GM23338 (cell line): Measurements from ENCODE around the gene TPSAB1. TPM values are rescaled to one million over a fixed set of nuclear protein-coding genes. Genes with fewer than 3 reads are reported as not detected.
"Not testable (repeated sequence)": the region's sequence is repeated elsewhere in the genome, so short reads cannot be mapped to it uniquely, and the experiment has no call there.

Experiments
- ATAC-seq: fragments of 200-7000 bp; cut with Tn5 transposase; 3 replicates; pipeline ENCODE4 v1.9.1; 2020
- DNase-seq: peaks from one replicate; pipeline ENCODE4 v3.0.0-alpha.2; 2015; ENCODE audit warnings: low spot score
- H2AFZ ChIP-seq: fragments of 200-600 bp; sonication (generic); 2 replicates; pipeline ENCODE4 v1.8.0; 2016; ENCODE audit warnings: antibody characterized with exemption, mild to moderate bottlenecking, moderate library complexity
- H3F3A ChIP-seq: fragments of 200-600 bp; sonication (generic); replicated peaks from 2 replicates; pipeline ENCODE4 v1.8.0; 2017; ENCODE audit warnings: antibody characterized with exemption, mixed run types, low read depth
- H3K27ac ChIP-seq: fragments of 200-600 bp; sonication (generic); 2 replicates; pipeline ENCODE4 v1.6.1; 2016; ENCODE audit warnings: low read depth
- H3K27me3 ChIP-seq: fragments of 200-600 bp; sonication (generic); 2 replicates; pipeline ENCODE4 v1.8.0; 2016; ENCODE audit warnings: mild to moderate bottlenecking, mixed run types, moderate library complexity; ENCODE audit not compliant: insufficient read depth
- H3K36me3 ChIP-seq: fragments of 200-600 bp; sonication (generic); 2 replicates; pipeline ENCODE4 v1.8.0; 2016; ENCODE audit warnings: mild to moderate bottlenecking; ENCODE audit not compliant: insufficient read depth
- H3K4me1 ChIP-seq: fragments of 200-600 bp; sonication (generic); 2 replicates; pipeline ENCODE4 v1.8.0; 2016; ENCODE audit warnings: mild to moderate bottlenecking, moderate library complexity; ENCODE audit not compliant: insufficient read depth
- H3K4me2 ChIP-seq: fragments of 200-600 bp; sonication (generic); 2 replicates; pipeline ENCODE4 v1.7.1; 2017; ENCODE audit warnings: mixed run types
- H3K4me3 ChIP-seq: fragments of 200-600 bp; sonication (generic); 2 replicates; pipeline ENCODE4 v1.6.1; 2016; ENCODE audit warnings: mixed run types
- H3K79me2 ChIP-seq: fragments of 200-600 bp; sonication (generic); replicated peaks from 2 replicates; pipeline ENCODE4 v1.8.0; 2017; ENCODE audit warnings: mild to moderate bottlenecking; ENCODE audit not compliant: insufficient read depth
- H3K9me2 ChIP-seq: fragments of 200-600 bp; sonication (generic); 2 replicates; pipeline ENCODE4 v1.8.0; 2017; ENCODE audit not compliant: insufficient read depth
- H4K20me1 ChIP-seq: fragments of 200-600 bp; sonication (generic); replicated peaks from 2 replicates; pipeline ENCODE4 v1.8.0; 2017; ENCODE audit warnings: mild to moderate bottlenecking; ENCODE audit not compliant: insufficient read depth
- H3K27ac Mint-ChIP-seq: 2 replicates; pipeline ENCODE4 v1.8.0; 2020; ENCODE audit warnings: inconsistent platforms, mild to moderate bottlenecking, moderate library complexity, mixed read lengths
- H3K27me3 Mint-ChIP-seq: 3 replicates; pipeline ENCODE4 v1.8.0; 2022; ENCODE audit warnings: low read depth, mild to moderate bottlenecking, moderate library complexity, mixed read lengths, inconsistent platforms; ENCODE audit not compliant: insufficient read depth, poor library complexity
- H3K36me3 Mint-ChIP-seq: 3 replicates; pipeline ENCODE4 v1.8.0; 2021; ENCODE audit warnings: low read depth, mild to moderate bottlenecking, inconsistent platforms, moderate library complexity, mixed read lengths
- H3K4me1 Mint-ChIP-seq: 3 replicates; pipeline ENCODE4 v1.8.0; 2020; ENCODE audit warnings: mild to moderate bottlenecking, inconsistent platforms, mixed read lengths
- H3K4me3 Mint-ChIP-seq: 3 replicates; pipeline ENCODE4 v1.8.0; 2021; ENCODE audit warnings: moderate library complexity, mild to moderate bottlenecking, inconsistent platforms, mixed read lengths
- H3K9me3 Mint-ChIP-seq: 3 replicates; pipeline ENCODE4 v1.8.0; 2020; ENCODE audit warnings: moderate library complexity, mild to moderate bottlenecking, inconsistent platforms, mixed read lengths
- CREB1 ChIP-seq: fragments of 250-450 bp; sonication (Bioruptor Pico); IDR thresholded peaks from 2 replicates; pipeline ENCODE4 v1.5.0; 2020; ENCODE audit warnings: low read depth, mild to moderate bottlenecking, moderate library complexity
- ETS1 ChIP-seq: IDR thresholded peaks from 2 replicates; pipeline ENCODE4 v1.6.1; 2016; ENCODE audit warnings: antibody characterized with exemption
- JUNB ChIP-seq: IDR thresholded peaks from one replicate; pipeline ENCODE4 v1.6.1; 2016; ENCODE audit warnings: antibody characterized with exemption; ENCODE audit not compliant: unreplicated experiment
- POLR2AphosphoS5 ChIP-seq: IDR thresholded peaks from 2 replicates; pipeline ENCODE4 v1.6.1; 2016; ENCODE audit warnings: antibody characterized with exemption, low read depth
- ZNF462 ChIP-seq: fragments of 250-450 bp; sonication (Bioruptor Pico); IDR thresholded peaks from 2 replicates; pipeline ENCODE4 v1.5.0; 2020; ENCODE audit warnings: mild to moderate bottlenecking, moderate library complexity
- polyA plus RNA-seq: library from polyadenylated mRNA; unstranded; fragments of >200 nt; fragmentation: Nextera tagmentation; extraction: Ambion mirVana; gene quantifications from 2 replicates; pipeline ENCODE4 v1.2.1, GENCODE V29; 2016
- total RNA-seq: library from RNA; depleted of rRNA; stranded (reverse); fragments of >200 nt; shearing (Covaris generic); gene quantifications from 2 replicates; pipeline ENCODE4 v1.2.3, GENCODE V29; 2014

The TPSAB1 gene
- total and polyA plus RNA-seq, 2 experiments from 2014 or later: not detected

GRCh38 chr16:1243907-1244850 lies 3.7 kb downstream of the TPSAB1 start:
- not testable (repeated sequence) for H3K4me3 Mint-ChIP-seq, H3K4me2 ChIP-seq, H3K27ac ChIP-seq, H3K27ac Mint-ChIP-seq, H3K79me2 ChIP-seq, H3F3A ChIP-seq, H2AFZ ChIP-seq, H3K36me3 Mint-ChIP-seq, H3K4me1 ChIP-seq, DNase-seq, ATAC-seq, H4K20me1 ChIP-seq, H3K9me2 ChIP-seq, H3K9me3 Mint-ChIP-seq, H3K4me3 ChIP-seq, H3K36me3 ChIP-seq, H3K4me1 Mint-ChIP-seq
- H3K27me3 Mint-ChIP-seq: peaks cover 16% of the 10 kb centered on the region
- H3K27me3 ChIP-seq: peaks cover 16% of the 10 kb centered on the region; the same call in 1 of the 2 replicates

GRCh38 chr16:1244881-1245280 lies 4.4 kb downstream of the TPSAB1 start:
- Mint-ChIP-seq H3K9me3 (no peaks in the 10 kb centered on the region), H3K27ac (no peak overlapping the region), H3K36me3 (no peaks in the 10 kb centered on the region), H3K27me3 (peaks cover 16% of the 10 kb centered on the region), H3K4me3 (no peak overlapping the region), H3K4me1 (no peaks in the 10 kb centered on the region)
- Histone ChIP-seq H3K27ac (no peak overlapping the region), H3K36me3 (no peaks in the 10 kb centered on the region), H3K9me2 (no peaks in the 10 kb centered on the region), H3K4me3 (no peak overlapping the region), H3K4me2 (no peak overlapping the region), H3F3A (0 out of 2 replicates have a peak, but pooled peaks cover 3% of the 10 kb centered on the region), H2AFZ (no peak overlapping the region), H3K79me2 (no peaks in the 10 kb centered on the region), H4K20me1 (no peaks in the 10 kb centered on the region), H3K4me1 (no peaks in the 10 kb centered on the region), H3K27me3 (peaks cover 16% of the 10 kb centered on the region; the same call in 1 of the 2 replicates)
- no peak for ATAC-seq
- no peak for DNase-seq
- no peak for TF ChIP-seq POLR2AphosphoS5
- TF ChIP-seq ZNF462: no peak
- TF ChIP-seq ETS1: no peak
- no peak for TF ChIP-seq JUNB
- no peak for TF ChIP-seq CREB1 (CRISPR knock-in tag)
